ENCODE results near the gene ATP6V1E1.

ATP6V1E1 gene

GRCh38 chr22:17552737-17553136 is 75.8 kb downstream of the ATP6V1E1 start:
- TF ChIP-seq POLR2A (IDR thresholded peaks at IDR 0.05; ENCODE audit: extremely low read depth, insufficient read length) (no peak), MYC (IDR thresholded peaks at IDR 0.05; ENCODE audit: low read depth, low read length) (no peak), CTCF (IDR thresholded peaks at IDR 0.05; ENCODE audit: low read depth, low read length) (no peak), MAX (IDR thresholded peaks at IDR 0.05; ENCODE audit: low read depth, low read length) (no peak)
- DNase-seq (ENCODE audit: low read depth), result no peak
- no peak overlapping the region for H3K4me3 ChIP-seq (ENCODE audit: low read depth, low read length)

DNA sequence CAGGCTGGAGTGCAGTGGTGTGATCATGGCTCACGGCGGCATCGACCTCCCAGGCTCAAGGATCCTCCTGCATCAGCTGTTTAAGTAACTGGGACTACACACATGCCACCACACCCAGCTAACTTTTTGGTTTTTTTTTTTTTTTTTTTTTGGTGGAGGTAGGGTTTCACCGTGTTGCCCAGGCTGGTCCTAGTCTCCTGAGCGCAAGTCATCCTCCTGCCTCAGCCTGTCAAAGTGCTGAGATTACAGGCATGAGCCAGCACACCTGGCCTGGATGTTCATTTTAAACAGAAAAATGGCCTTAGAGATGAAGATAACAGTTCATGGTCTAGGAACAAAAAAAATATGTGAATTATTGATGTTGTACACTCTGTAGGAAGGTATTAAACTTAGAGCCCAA is 78.9 kb downstream of the ATP6V1E1 start:
- TF ChIP-seq CTCF (IDR thresholded peaks at IDR 0.05; ENCODE audit: low read depth, low read length) (no peak), MAX (IDR thresholded peaks at IDR 0.05; ENCODE audit: low read depth, low read length) (no peak), POLR2A (IDR thresholded peaks at IDR 0.05; ENCODE audit: extremely low read depth, insufficient read length) (no peak), MYC (IDR thresholded peaks at IDR 0.05; ENCODE audit: low read depth, low read length) (no peak)
- no peak overlapping the region for H3K4me3 ChIP-seq (ENCODE audit: low read depth, low read length)
- DNase-seq (ENCODE audit: low read depth), result no peak

DNA sequence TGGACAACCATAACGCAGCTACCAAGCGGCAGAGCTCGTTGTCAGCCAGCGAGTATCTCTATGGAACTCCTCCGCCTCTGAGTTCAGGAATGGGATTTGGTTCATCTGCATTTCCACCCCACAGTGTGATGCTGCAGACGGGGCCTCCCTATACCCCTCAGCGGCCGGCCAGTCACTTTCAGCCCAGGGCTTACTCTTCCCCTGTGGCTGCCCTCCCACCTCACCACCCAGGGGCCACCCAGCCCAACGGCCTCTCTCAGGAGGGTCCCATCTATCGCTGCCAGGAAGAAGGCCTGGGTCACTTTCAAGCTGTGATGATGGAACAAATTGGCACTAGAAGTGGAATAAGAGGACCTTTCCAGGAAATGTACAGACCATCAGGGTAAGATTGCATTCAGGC is 79.4 kb downstream of the ATP6V1E1 start:
- no peak for DNase-seq (ENCODE audit: low read depth)
- TF ChIP-seq CTCF (IDR thresholded peaks at IDR 0.05; ENCODE audit: low read depth, low read length), result no peak
- TF ChIP-seq MAX (IDR thresholded peaks at IDR 0.05; ENCODE audit: low read depth, low read length), result no peak
- TF ChIP-seq MYC (IDR thresholded peaks at IDR 0.05; ENCODE audit: low read depth, low read length), result no peak
- TF ChIP-seq POLR2A (IDR thresholded peaks at IDR 0.05; ENCODE audit: extremely low read depth, insufficient read length), result no peak

GRCh38 chr22:17548756-17549035 is 79.9 kb downstream of the ATP6V1E1 start:
- H3K4me3 ChIP-seq (ENCODE audit: low read depth, low read length), result no peak overlapping the region
- DNase-seq (ENCODE audit: low read depth), result no peak
- TF ChIP-seq MAX (IDR thresholded peaks at IDR 0.05; ENCODE audit: low read depth, low read length) (no peak), MYC (IDR thresholded peaks at IDR 0.05; ENCODE audit: low read depth, low read length) (no peak), CTCF (IDR thresholded peaks at IDR 0.05; ENCODE audit: low read depth, low read length) (no peak), POLR2A (IDR thresholded peaks at IDR 0.05; ENCODE audit: extremely low read depth, insufficient read length) (no peak)

More for the DNA sequence above, 79.4 kb downstream of the ATP6V1E1 start:
- H3K4me3 ChIP-seq (ENCODE audit: low read depth, low read length), result no peak overlapping the region

- DNase-seq (ENCODE audit: low read depth), result no peak
- H3K4me3 ChIP-seq (ENCODE audit: low read depth, low read length), result no peak overlapping the region
- TF ChIP-seq MAX (IDR thresholded peaks at IDR 0.05; ENCODE audit: low read depth, low read length) (no peak), MYC (IDR thresholded peaks at IDR 0.05; ENCODE audit: low read depth, low read length) (no peak), CTCF (IDR thresholded peaks at IDR 0.05; ENCODE audit: low read depth, low read length) (no peak), POLR2A (IDR thresholded peaks at IDR 0.05; ENCODE audit: extremely low read depth, insufficient read length) (no peak)
These were observed 80.4 kb downstream of the ATP6V1E1 start for GRCh38 chr22:17548010-17548755.
